ENCODE data around the gene MT1F.

MT1F gene

GRCh38 chr16:56631197-56631596 is 26.6 kb upstream of the MT1F start:
- Histone ChIP-seq H3K27me3 (ENCODE audit: insufficient read depth, low read length, poor library complexity) (peaks cover 25% of the 10 kb centered on the region), H3K4me1 (ENCODE audit: insufficient read depth, low read length) (no peaks in the 10 kb centered on the region), H3K9ac (ENCODE audit: low read depth, low read length) (no peak overlapping the region), H3K79me2 (ENCODE audit: insufficient read depth, low read length) (no peaks in the 10 kb centered on the region), H3K4me2 (ENCODE audit: insufficient read depth, low read length) (no peak overlapping the region), H3K4me3 (ENCODE audit: low read depth in 1 of 2, low read length in 2 of 2) (no peak overlapping the region), H3K27ac (ENCODE audit: low read length) (no peak overlapping the region), H3K9me3 (ENCODE audit: insufficient read depth, low read length, severe bottlenecking) (no peaks in the 10 kb centered on the region), H2AFZ (ENCODE audit: low read depth, low read length) (no peak overlapping the region), H4K20me1 (ENCODE audit: insufficient read depth, low read length) (no peaks in the 10 kb centered on the region), H3K36me3 (ENCODE audit: insufficient read depth, low read length) (no peaks in the 10 kb centered on the region)
- ATAC-seq (ENCODE audit: insufficient read depth, low read depth) (no peak), DNase-seq (no peak)
- TF ChIP-seq EZH2 (IDR thresholded peaks at IDR 0.05; ENCODE audit: borderline replicate concordance, low read depth, low read length, severe bottlenecking) (no peak), CTCF (IDR thresholded peaks at IDR 0.05; ENCODE audit: borderline replicate concordance, extremely low read depth, low read length, poor library complexity, severe bottlenecking) (no peak)

GRCh38 chr16:56631832-56632155 is 26.0 kb upstream of the MT1F start:
- no peaks in the 10 kb centered on the region for H3K79me2 ChIP-seq (ENCODE audit: insufficient read depth, low read length)
- H3K4me3 ChIP-seq (ENCODE audit: low read depth in 1 of 2, low read length in 2 of 2), result no peak overlapping the region

GRCh38 chr16:56632156-56632847 is 25.5 kb upstream of the MT1F start, which contains the start of gene MT1M:
TSS of gene MT1M (plus strand) at chr16:56632659. CDS start at chr16:56632732, 73 bp downstream.
- H3K4me3 ChIP-seq (ENCODE audit: low read depth in 1 of 2, low read length in 2 of 2), result no peak within 1 kb of the TSS
- no peak within 1 kb of the TSS for H2AFZ ChIP-seq (ENCODE audit: low read depth, low read length)
- no peak for ATAC-seq (ENCODE audit: insufficient read depth, low read depth)
- no peak for DNase-seq
- H4K20me1 ChIP-seq (ENCODE audit: insufficient read depth, low read length), result no peaks in the 10 kb centered on the region
- no peak within 1 kb of the TSS for H3K4me2 ChIP-seq (ENCODE audit: insufficient read depth, low read length)
- no peaks in the 10 kb centered on the region for H3K4me1 ChIP-seq (ENCODE audit: insufficient read depth, low read length)
- no peak within 1 kb of the TSS for H3K9ac ChIP-seq (ENCODE audit: low read depth, low read length)
- H3K36me3 ChIP-seq (ENCODE audit: insufficient read depth, low read length), result no peaks in the 10 kb centered on the region
- no peaks in the 10 kb centered on the region for H3K79me2 ChIP-seq (ENCODE audit: insufficient read depth, low read length)
- peaks cover 27% of the 10 kb centered on the region for H3K27me3 ChIP-seq (ENCODE audit: insufficient read depth, low read length, poor library complexity)
- TF ChIP-seq CTCF (IDR thresholded peaks at IDR 0.05; ENCODE audit: borderline replicate concordance, extremely low read depth, low read length, poor library complexity, severe bottlenecking) (no peak), EZH2 (IDR thresholded peaks at IDR 0.05; ENCODE audit: borderline replicate concordance, low read depth, low read length, severe bottlenecking) (no peak)
- no peak within 1 kb of the TSS for H3K27ac ChIP-seq (ENCODE audit: low read length)
- H3K9me3 ChIP-seq (ENCODE audit: insufficient read depth, low read length, severe bottlenecking), result no peaks in the 10 kb centered on the region

More at GRCh38 chr16:56631832-56632155, 26.0 kb upstream of the MT1F start:
- no peak overlapping the region for H3K4me2 ChIP-seq (ENCODE audit: insufficient read depth, low read length)
- peaks cover 26% of the 10 kb centered on the region for H3K27me3 ChIP-seq (ENCODE audit: insufficient read depth, low read length, poor library complexity)
- no peak overlapping the region for H3K27ac ChIP-seq (ENCODE audit: low read length)
- ATAC-seq (ENCODE audit: insufficient read depth, low read depth) (no peak), DNase-seq (no peak)
- TF ChIP-seq CTCF (IDR thresholded peaks at IDR 0.05; ENCODE audit: borderline replicate concordance, extremely low read depth, low read length, poor library complexity, severe bottlenecking) (no peak), EZH2 (IDR thresholded peaks at IDR 0.05; ENCODE audit: borderline replicate concordance, low read depth, low read length, severe bottlenecking) (no peak)
- no peaks in the 10 kb centered on the region for H3K36me3 ChIP-seq (ENCODE audit: insufficient read depth, low read length)
- no peak overlapping the region for H3K9ac ChIP-seq (ENCODE audit: low read depth, low read length)
- H4K20me1 ChIP-seq (ENCODE audit: insufficient read depth, low read length), result no peaks in the 10 kb centered on the region
- H3K9me3 ChIP-seq (ENCODE audit: insufficient read depth, low read length, severe bottlenecking), result no peaks in the 10 kb centered on the region
- H2AFZ ChIP-seq (ENCODE audit: low read depth, low read length), result no peak overlapping the region
- H3K4me1 ChIP-seq (ENCODE audit: insufficient read depth, low read length), result no peaks in the 10 kb centered on the region
